Natural killer cell (primary cell): Measurements from ENCODE around the gene CD93. TPM values are rescaled to one million over a fixed set of nuclear protein-coding genes. Genes with fewer than 3 reads are reported as not detected.

Experiments used
- ATAC-seq, 3 donors: fragments of 150-1000 bp in 2 of 3; fragments of 200-7000 bp in 1 of 3; cut with Tn5 transposase; 1 replicate in 1 of 3; 2 replicates in 2 of 3; pipeline ENCODE4 v1.10.0; 2021; ENCODE audit warnings: mild to moderate bottlenecking in 2 of 3, moderate library complexity in 2 of 3
- DNase-seq, 2 donors: peaks; one replicate each; pipeline versions ENCODE4 v3.0.0 to v3.0.0-alpha.2; 2013 to 2021; ENCODE audit warnings: mixed read lengths in 1 of 2
- H3K27ac ChIP-seq: one replicate; pipeline ENCODE4 v1.5.1; 2013; ENCODE audit warnings: mild to moderate bottlenecking, low read length
- H3K27me3 ChIP-seq: one replicate; pipeline ENCODE4 v1.6.1; 2013; ENCODE audit warnings: low read length; ENCODE audit not compliant: control insufficient read depth, insufficient read depth
- H3K36me3 ChIP-seq: one replicate; pipeline ENCODE4 v1.6.1; 2013; ENCODE audit warnings: low read length; ENCODE audit not compliant: control insufficient read depth, insufficient read depth
- H3K4me1 ChIP-seq: one replicate; pipeline ENCODE4 v1.6.1; 2013; ENCODE audit warnings: low read length; ENCODE audit not compliant: control insufficient read depth, insufficient read depth
- H3K4me3 ChIP-seq: one replicate; pipeline ENCODE4 v1.5.1; 2013; ENCODE audit warnings: low read length
- H3K9me3 ChIP-seq: one replicate; pipeline ENCODE4 v1.6.1; 2013; ENCODE audit warnings: low read length; ENCODE audit not compliant: control insufficient read depth, insufficient read depth
- H3K27ac Mint-ChIP-seq, 2 donors: one replicate each; pipeline ENCODE4 v1.8.0; 2022; ENCODE audit warnings: mild to moderate bottlenecking in 2 of 2, mixed read lengths in 2 of 2, moderate library complexity in 1 of 2
- H3K27me3 Mint-ChIP-seq, 2 donors: one replicate each; pipeline ENCODE4 v1.8.0; 2022; ENCODE audit warnings: low read depth in 2 of 2, mixed read lengths in 2 of 2
- H3K36me3 Mint-ChIP-seq: one replicate; pipeline ENCODE4 v1.8.0; 2022; ENCODE audit warnings: mixed read lengths
- H3K4me1 Mint-ChIP-seq, 2 donors: one replicate each; pipeline ENCODE4 v1.8.0; 2022; ENCODE audit warnings: mixed read lengths in 2 of 2
- H3K4me3 Mint-ChIP-seq: one replicate; pipeline ENCODE4 v1.8.0; 2022; ENCODE audit warnings: mild to moderate bottlenecking, moderate library complexity, mixed read lengths
- H3K9me3 Mint-ChIP-seq, 2 donors: one replicate each; pipeline ENCODE4 v1.8.0; 2022; ENCODE audit warnings: mixed read lengths in 2 of 2
- WGBS: methylation state at CpG from one replicate; pipeline ENCODE4 v1.1.7; 2013; ENCODE audit warnings: missing lambda C conversion rate; ENCODE audit not compliant: insufficient coverage; 5-methylcytosine and 5-hydroxymethylcytosine counted together
- intact Hi-C: fragments of 100-400 bp; cut with micrococcal nuclease; formaldehyde crosslinking; loops from one replicate; pipeline ENCODE4 v1.14.2; 2022
- total RNA-seq, 4 donors: library from RNA; stranded (reverse); fragments of 120-200 nt in 1 of 4; gene quantifications; one replicate each; pipeline versions ENCODE4 v1.2.3 to v1.2.4, GENCODE V29; 2013 to 2022
- TF ChIP-seq, protein P1 (sequence below): fragments of 200-600 bp; IDR thresholded peaks from one replicate; pipeline ENCODE4 v1.8.0; 2022; ENCODE audit warnings: antibody characterized with exemption

CD93 gene
- total RNA-seq, 3 donors from 2014 or later (not counting 1 experiment from before 2014, with no cell fraction given): 8.0 to 17.9 (median 17.2) TPM

DNA sequence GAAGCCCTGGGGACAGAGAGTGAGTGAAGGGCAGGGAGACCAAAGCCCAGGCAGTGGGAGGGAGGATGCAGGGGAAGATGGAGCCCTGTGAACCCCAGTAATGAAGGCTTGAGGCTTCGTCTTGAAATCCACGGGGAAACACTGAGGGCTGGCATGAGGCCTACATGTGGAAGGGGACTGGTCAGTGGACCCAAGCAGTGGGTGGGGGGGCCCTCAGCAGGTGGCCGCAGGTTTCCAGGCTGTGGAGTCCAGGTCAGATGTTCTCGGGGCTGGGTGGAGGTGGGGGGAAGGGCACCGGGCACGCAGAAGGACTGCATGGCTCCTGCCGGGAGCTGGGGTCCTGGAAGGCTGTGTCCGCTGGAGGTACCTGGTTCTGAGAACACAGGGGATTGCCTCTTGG is 2.7 kb upstream of the CD93 start:
- intact Hi-C loops: no loop called here
- Mint-ChIP-seq H3K4me1 (peaks cover 31 to 50% of the 10 kb centered on the region in 2 donors), H3K27me3 (no peaks in the 10 kb centered on the region), H3K36me3 (no peaks in the 10 kb centered on the region), H3K9me3 (no peaks in the 10 kb centered on the region), H3K27ac (peak overlapping the region in 1 of 2 donors; percentile 94), H3K4me3 (no peak overlapping the region)
- 95% methylated on average over 8 of the region's 8 CpGs for WGBS
- peaks cover 47% of the 10 kb centered on the region for H3K4me1 ChIP-seq
- ATAC-seq: no peak
- H3K27ac ChIP-seq: no peak overlapping the region
- H3K9me3 ChIP-seq: no peaks in the 10 kb centered on the region
- no peak overlapping the region for H3K4me3 ChIP-seq
- DNase-seq: no peak
- no peaks in the 10 kb centered on the region for H3K27me3 ChIP-seq
- H3K36me3 ChIP-seq: no peaks in the 10 kb centered on the region
- TF ChIP-seq, protein P1, sequence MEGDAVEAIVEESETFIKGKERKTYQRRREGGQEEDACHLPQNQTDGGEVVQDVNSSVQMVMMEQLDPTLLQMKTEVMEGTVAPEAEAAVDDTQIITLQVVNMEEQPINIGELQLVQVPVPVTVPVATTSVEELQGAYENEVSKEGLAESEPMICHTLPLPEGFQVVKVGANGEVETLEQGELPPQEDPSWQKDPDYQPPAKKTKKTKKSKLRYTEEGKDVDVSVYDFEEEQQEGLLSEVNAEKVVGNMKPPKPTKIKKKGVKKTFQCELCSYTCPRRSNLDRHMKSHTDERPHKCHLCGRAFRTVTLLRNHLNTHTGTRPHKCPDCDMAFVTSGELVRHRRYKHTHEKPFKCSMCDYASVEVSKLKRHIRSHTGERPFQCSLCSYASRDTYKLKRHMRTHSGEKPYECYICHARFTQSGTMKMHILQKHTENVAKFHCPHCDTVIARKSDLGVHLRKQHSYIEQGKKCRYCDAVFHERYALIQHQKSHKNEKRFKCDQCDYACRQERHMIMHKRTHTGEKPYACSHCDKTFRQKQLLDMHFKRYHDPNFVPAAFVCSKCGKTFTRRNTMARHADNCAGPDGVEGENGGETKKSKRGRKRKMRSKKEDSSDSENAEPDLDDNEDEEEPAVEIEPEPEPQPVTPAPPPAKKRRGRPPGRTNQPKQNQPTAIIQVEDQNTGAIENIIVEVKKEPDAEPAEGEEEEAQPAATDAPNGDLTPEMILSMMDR: no peak

DNA sequence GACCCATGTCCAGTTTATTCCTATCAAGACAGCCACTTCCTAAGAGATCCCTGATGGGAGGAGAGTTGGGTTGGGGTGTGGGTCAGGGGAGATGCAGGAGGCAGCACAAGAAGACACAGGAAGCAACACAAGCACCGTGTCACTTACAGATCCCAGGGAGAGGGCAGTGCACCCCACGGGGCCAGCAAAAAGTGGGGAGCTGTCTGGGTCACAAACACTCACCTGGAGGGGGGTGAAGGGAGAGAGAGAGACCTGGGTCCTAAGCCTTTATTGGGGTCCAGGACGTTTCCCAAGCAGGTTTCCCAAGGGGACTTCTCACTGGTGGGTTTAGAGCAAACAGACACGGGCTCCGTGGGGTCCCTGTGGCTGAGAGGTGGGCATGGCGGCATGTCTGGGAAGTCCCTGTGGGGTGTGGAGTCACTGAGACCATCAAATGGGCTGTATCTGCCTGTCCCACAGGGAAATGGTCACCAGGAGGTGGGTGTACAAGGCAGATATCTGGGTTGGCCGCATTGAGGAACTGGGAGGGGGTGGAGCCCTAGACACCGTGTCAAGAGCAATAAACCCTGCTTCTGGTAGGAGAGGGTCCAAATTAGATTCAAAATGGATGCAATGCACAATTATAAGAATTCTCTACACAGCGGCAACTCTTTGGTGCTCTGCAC is 1.6 kb upstream of the CD93 start:
- intact Hi-C loops: no loop called here
- H3K4me1 Mint-ChIP-seq: peaks cover 43 to 60% of the 10 kb centered on the region in 2 donors
- peaks cover 56% of the 10 kb centered on the region for H3K4me1 ChIP-seq
- no peak for ATAC-seq
- H3K27ac Mint-ChIP-seq: peak overlapping the region; percentile 93 to 94
- DNase-seq: no peak
- no peaks in the 10 kb centered on the region for H3K36me3 Mint-ChIP-seq
- H3K9me3 ChIP-seq: no peaks in the 10 kb centered on the region
- peak overlapping the region; percentile 90 for H3K4me3 Mint-ChIP-seq
- H3K36me3 ChIP-seq: no peaks in the 10 kb centered on the region
- WGBS: 74% methylated on average over 9 of the region's 9 CpGs
- H3K27me3 ChIP-seq: no peaks in the 10 kb centered on the region
- TF ChIP-seq, protein P1: no peak
- H3K27ac ChIP-seq: peak overlapping the region; percentile 66
- no peaks in the 10 kb centered on the region for H3K27me3 Mint-ChIP-seq
- no peaks in the 10 kb centered on the region for H3K9me3 Mint-ChIP-seq
- no peak overlapping the region for H3K4me3 ChIP-seq

DNA sequence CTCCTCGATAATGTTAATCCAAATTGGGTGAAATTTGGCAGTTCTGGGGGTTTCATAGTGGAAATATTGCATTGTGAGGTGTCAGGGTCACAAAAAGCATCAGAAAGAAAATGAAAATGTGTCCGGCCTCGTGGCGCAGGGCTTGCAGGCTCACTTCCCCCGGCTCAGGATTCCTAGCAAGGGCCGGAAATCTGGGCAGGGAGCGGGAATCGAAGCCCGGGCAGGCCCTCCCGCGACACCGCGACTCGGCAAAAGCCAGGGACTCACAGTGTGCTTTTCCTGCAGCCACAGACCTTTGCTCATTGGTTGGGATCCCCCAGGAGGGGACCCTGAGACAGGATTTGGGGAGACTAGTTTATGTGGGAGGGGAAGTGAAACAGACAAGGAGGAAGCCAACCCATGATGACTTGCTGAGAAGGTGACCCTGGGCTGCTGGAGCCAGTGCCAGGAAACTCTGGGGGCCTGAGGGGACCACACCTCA is 847 bp upstream of the CD93 start:
- intact Hi-C loops: no loop called here
- 64% methylated on average over 14 of the region's 14 CpGs for WGBS
- Mint-ChIP-seq H3K27me3 (no peaks in the 10 kb centered on the region), H3K27ac (peak overlapping the region; percentile 93 to 94), H3K4me1 (peaks cover 50 to 68% of the 10 kb centered on the region in 2 donors), H3K36me3 (no peaks in the 10 kb centered on the region), H3K4me3 (peak overlapping the region; percentile 90), H3K9me3 (no peaks in the 10 kb centered on the region)
- DNase-seq (no peak), ATAC-seq (no peak)
- H3K4me3 ChIP-seq: no peak overlapping the region
- H3K4me1 ChIP-seq: peaks cover 63% of the 10 kb centered on the region
- H3K36me3 ChIP-seq: no peaks in the 10 kb centered on the region
- peak overlapping the region; percentile 66 for H3K27ac ChIP-seq
- H3K9me3 ChIP-seq: no peaks in the 10 kb centered on the region
- TF ChIP-seq, protein P1: no peak
- no peaks in the 10 kb centered on the region for H3K27me3 ChIP-seq
